HCT116 (cell line): ENCODE measurements around the gene AFP. TPM values are rescaled to one million over a fixed set of nuclear protein-coding genes. Genes with fewer than 3 reads are reported as not detected.

ENCODE experiments used
- ATAC-seq: fragments of 200-7000 bp; cut with Tn5 transposase; 2 replicates; pipeline ENCODE4 v1.9.1; 2020; ENCODE audit warnings: mild to moderate bottlenecking, moderate library complexity
- BruUV-seq: library from RNA; stranded (reverse); fragments of 400-500 nt; replicated peaks from 2 replicates; lab custom pipeline; 2021; lab: Mats Ljungman, UMichigan
- CTCF ChIA-PET: fragments of 300-600 bp; sonication (Branson Sonifier 250); formaldehyde crosslinking; loops from one replicate; lab custom pipeline; 2021; ENCODE audit warnings: antibody characterized with exemption; lab: Charles Lee
- POLR2A ChIA-PET: fragments of 300-600, 350-600 bp; sonication (Branson Sonifier 250); formaldehyde crosslinking; loops from one replicate; lab custom pipeline; 2021; ENCODE audit warnings: antibody characterized with exemption; lab: Charles Lee
- RAD21 ChIA-PET, 2 experiments: fragments of 300-600 bp; sonication (Branson Sonifier 250); formaldehyde crosslinking; loops; one replicate each; lab custom pipeline; 2023; ENCODE audit warnings: low total read pairs in 2 of 2; ENCODE audit not compliant: uncharacterized antibody in 2 of 2, unreplicated experiment in 2 of 2, low non-redundant PET in 1 of 2; lab: Charles Lee
- DNase-seq: peaks from one replicate; pipeline ENCODE4 v3.0.0-alpha.2; 2010; ENCODE audit warnings: low read depth, low spot score
- H2AFZ ChIP-seq: fragments of 200-600 bp; shearing (Covaris generic), sonication (generic); 2 replicates; pipeline ENCODE4 v1.6.1; 2017; ENCODE audit warnings: low read depth, mixed run types, mixed read lengths, antibody characterized with exemption, low read length; ENCODE audit not compliant: poor library complexity, severe bottlenecking
- H3K27ac ChIP-seq: 2 replicates; pipeline ENCODE4 v1.5.1; 2012; ENCODE audit warnings: low read depth, low read length
- H3K27me3 ChIP-seq: fragments of 200-600 bp; sonication (generic); 2 replicates; pipeline ENCODE4 v1.6.1; 2016; ENCODE audit warnings: mixed run types, low read length, mixed read lengths; ENCODE audit not compliant: insufficient read depth
- H3K36me3 ChIP-seq, 2 experiments: fragments of 200-500 bp in 1 of 2; fragments of 200-600 bp in 1 of 2; sonication (Bioruptor generic) in 1 of 2; sonication (generic) in 1 of 2; 2 replicates each; pipeline versions ENCODE4 v1.5.1 to v1.6.1; 2014 to 2016; ENCODE audit warnings: low read length in 2 of 2, inconsistent platforms in 1 of 2, mixed read lengths in 1 of 2, mixed run types in 1 of 2; ENCODE audit not compliant: insufficient read depth in 2 of 2, control insufficient read depth in 1 of 2
- H3K4me1 ChIP-seq, 2 experiments: fragments of 200-600 bp in 1 of 2; sonication (generic) in 1 of 2; 2 replicates each; pipeline versions ENCODE4 v1.5.1 to v1.6.1; 2012 to 2017; ENCODE audit warnings: low read length in 2 of 2, inconsistent platforms in 1 of 2, mild to moderate bottlenecking in 1 of 2, mixed read lengths in 1 of 2, mixed run types in 1 of 2, moderate library complexity in 1 of 2; ENCODE audit not compliant: insufficient read depth in 2 of 2, control insufficient read depth in 1 of 2
- H3K4me2 ChIP-seq: fragments of 200-600 bp; sonication (generic); 2 replicates; pipeline ENCODE4 v1.6.1; 2017; ENCODE audit warnings: mixed run types, low read length, mixed read lengths
- H3K4me3 ChIP-seq, 2 experiments: fragments of 200-600 bp in 1 of 2; sonication (generic) in 1 of 2; replicated peaks in 1 of 2; 2 replicates each; pipeline ENCODE4 v1.5.1; 2011 to 2016; ENCODE audit warnings: low read length in 2 of 2, control low read depth in 1 of 2, low read depth in 1 of 2, mild to moderate bottlenecking in 1 of 2, mixed read lengths in 1 of 2, mixed run types in 1 of 2
- H3K79me2 ChIP-seq: fragments of 200-600 bp; sonication (generic); 2 replicates; pipeline ENCODE4 v1.6.1; 2017; ENCODE audit warnings: mild to moderate bottlenecking, mixed run types, low read length, moderate library complexity, mixed read lengths; ENCODE audit not compliant: insufficient read depth
- H3K9ac ChIP-seq: fragments of 200-600 bp; sonication (generic); 2 replicates; pipeline ENCODE4 v1.6.1; 2016; ENCODE audit warnings: low read length, mixed read lengths
- H3K9me2 ChIP-seq: fragments of 200-600 bp; sonication (generic), shearing (Covaris generic); 2 replicates; pipeline ENCODE4 v1.6.1; 2017; ENCODE audit warnings: mixed run types, mild to moderate bottlenecking, moderate library complexity; ENCODE audit not compliant: insufficient read depth
- H3K9me3 ChIP-seq, 2 experiments: fragments of 200-500 bp in 1 of 2; fragments of 200-600 bp in 1 of 2; sonication (Bioruptor generic) in 1 of 2; sonication (generic) in 1 of 2; 2 replicates each; pipeline ENCODE4 v1.6.1; 2014 to 2017; ENCODE audit warnings: low read length in 2 of 2, mixed read lengths in 2 of 2, inconsistent platforms in 1 of 2, low read depth in 1 of 2, mild to moderate bottlenecking in 1 of 2, mixed run types in 1 of 2, moderate library complexity in 1 of 2; ENCODE audit not compliant: control insufficient read depth in 1 of 2, insufficient read depth in 1 of 2
- H4K20me1 ChIP-seq: fragments of 200-600 bp; sonication (generic), shearing (Covaris generic); 2 replicates; pipeline ENCODE4 v1.6.1; 2017; ENCODE audit warnings: mixed run types, mild to moderate bottlenecking, moderate library complexity; ENCODE audit not compliant: insufficient read depth
- CBX3 ChIP-seq: IDR thresholded peaks from 2 replicates; pipeline ENCODE4 v1.6.1; 2012; ENCODE audit warnings: low read depth
- CEBPB ChIP-seq: IDR thresholded peaks from 2 replicates; pipeline ENCODE4 v1.6.1; 2012; ENCODE audit warnings: low read depth
- EGR1 ChIP-seq: IDR thresholded peaks from 2 replicates; pipeline ENCODE4 v1.6.1; 2012; ENCODE audit warnings: low read depth
- ELF1 ChIP-seq: IDR thresholded peaks from 2 replicates; pipeline ENCODE4 v1.6.1; 2012; ENCODE audit warnings: low read depth, borderline replicate concordance
- EZH2 ChIP-seq: fragments of 200-600 bp; sonication (generic); IDR thresholded peaks from 2 replicates; pipeline ENCODE4 v1.6.1; 2017; ENCODE audit warnings: antibody characterized with exemption, mixed run types
- EZH2phosphoT487 ChIP-seq: fragments of 200-600 bp; IDR thresholded peaks from 2 replicates; pipeline ENCODE4 v1.6.1; 2018; ENCODE audit warnings: antibody characterized with exemption, borderline replicate concordance
- FOSL1 ChIP-seq: IDR thresholded peaks from 2 replicates; pipeline ENCODE4 v1.6.1; 2012; ENCODE audit warnings: low read depth
- JUND ChIP-seq: IDR thresholded peaks from 2 replicates; pipeline ENCODE4 v1.6.1; 2012
- POLR2A ChIP-seq: IDR thresholded peaks from 2 replicates; pipeline ENCODE4 v1.7.0; 2011; ENCODE audit warnings: borderline replicate concordance; ENCODE audit not compliant: insufficient read depth, insufficient read length; ENCODE audit errors: extremely low read depth
- POLR2AphosphoS5 ChIP-seq: IDR thresholded peaks from 2 replicates; pipeline ENCODE4 v1.6.1; 2011; ENCODE audit warnings: mild to moderate bottlenecking, low read depth, low read length, moderate library complexity
- RAD21 ChIP-seq: IDR thresholded peaks from 2 replicates; pipeline ENCODE4 v1.6.1; 2012; ENCODE audit warnings: low read depth, mild to moderate bottlenecking
- SIN3A ChIP-seq: IDR thresholded peaks from 2 replicates; pipeline ENCODE4 v1.6.1; 2012; ENCODE audit warnings: low read depth
- SP1 ChIP-seq: IDR thresholded peaks from 2 replicates; pipeline ENCODE4 v1.6.1; 2012; ENCODE audit warnings: low read depth
- SRF ChIP-seq: IDR thresholded peaks from 2 replicates; pipeline ENCODE4 v1.6.1; 2012; ENCODE audit warnings: low read depth
- TCF7L2 ChIP-seq: IDR thresholded peaks from 2 replicates; pipeline ENCODE4 v1.7.0; 2011; ENCODE audit warnings: borderline replicate concordance, inconsistent platforms; ENCODE audit not compliant: insufficient read depth, insufficient read length; ENCODE audit errors: extremely low read depth
- YY1 ChIP-seq: IDR thresholded peaks from 2 replicates; pipeline ENCODE4 v1.6.1; 2011; ENCODE audit warnings: low read length, low read depth, moderate library complexity, mild to moderate bottlenecking; ENCODE audit not compliant: insufficient replicate concordance; ENCODE audit errors: extremely low read depth
- ZFX ChIP-seq: fragments of 450-650 bp; IDR thresholded peaks from 2 replicates; pipeline ENCODE4 v1.6.1; 2017
- ZNF274 ChIP-seq: fragments of 200-500 bp; sonication (Bioruptor generic); IDR thresholded peaks from 2 replicates; pipeline ENCODE4 v1.6.1; 2014; ENCODE audit warnings: mild to moderate bottlenecking, low read depth, low read length, inconsistent platforms
- intact Hi-C: fragments of 100-400 bp; cut with micrococcal nuclease; formaldehyde crosslinking; loops from 2 replicates; pipeline ENCODE4 v1.10.0; 2022
- total RNA-seq: library from RNA; stranded (reverse); gene quantifications from one replicate; pipeline ENCODE4 v1.2.1, GENCODE V29; 2021; ENCODE audit not compliant: unreplicated experiment
- TF ChIP-seq, protein P1 (sequence below): IDR thresholded peaks from 2 replicates; pipeline ENCODE4 v1.6.1; 2011; ENCODE audit warnings: mild to moderate bottlenecking, low read length, moderate library complexity; ENCODE audit not compliant: insufficient replicate concordance; ENCODE audit errors: extremely low read depth
- TF ChIP-seq, protein P2 (sequence below), 3 experiments: fragments of 200-600 bp in 1 of 3; sonication (generic) in 1 of 3; IDR thresholded peaks in 2 of 3; conservative IDR thresholded peaks in 1 of 3; 2 replicates each; pipeline ENCODE4 v1.5.1; 2012 to 2017; ENCODE audit warnings: low read depth in 2 of 3, low read length in 2 of 3, antibody characterized with exemption in 1 of 3, borderline replicate concordance in 1 of 3, control low read depth in 1 of 3, mild to moderate bottlenecking in 1 of 3, mixed read lengths in 1 of 3, mixed run types in 1 of 3, moderate library complexity in 1 of 3; ENCODE audit not compliant: insufficient read depth in 1 of 3

Gene AFP
- total RNA-seq, 1 experiment from 2014 or later, result 1.6 TPM

DNA sequence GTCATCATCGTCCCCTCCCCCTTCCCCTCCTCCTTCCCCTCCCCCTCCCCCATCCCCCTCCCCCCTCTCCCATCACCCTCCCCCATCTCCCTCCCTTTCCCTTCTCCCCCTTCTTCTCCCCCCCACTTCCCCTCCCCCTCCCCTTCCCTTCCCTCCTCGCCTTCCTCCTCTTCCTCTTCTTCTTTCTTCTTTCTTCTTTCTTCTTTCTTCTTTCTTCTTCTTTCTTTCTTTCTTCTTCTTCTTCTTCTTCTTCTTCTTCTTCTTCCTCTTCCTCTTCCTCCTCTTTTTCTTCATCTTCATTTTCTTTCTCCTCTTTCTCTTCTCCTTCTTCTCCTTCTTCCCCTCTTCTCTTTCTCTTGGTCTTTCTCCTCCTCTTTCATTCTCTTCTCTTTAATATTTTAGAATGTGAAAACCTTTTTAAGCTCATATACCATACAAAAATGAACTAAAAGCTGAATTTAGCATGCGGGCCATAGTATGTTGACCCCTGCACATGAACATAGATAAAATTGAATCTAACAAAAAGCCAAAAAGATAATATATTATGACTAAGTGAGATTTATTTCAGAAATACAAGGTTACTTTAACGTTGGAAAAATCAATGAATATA is 25.0 kb downstream of the AFP start:
- no peak for TF ChIP-seq RAD21
- no peak for TF ChIP-seq YY1
- no peak for TF ChIP-seq JUND
- no peak for TF ChIP-seq CEBPB
- no peak for TF ChIP-seq SP1
- TF ChIP-seq, protein P1, sequence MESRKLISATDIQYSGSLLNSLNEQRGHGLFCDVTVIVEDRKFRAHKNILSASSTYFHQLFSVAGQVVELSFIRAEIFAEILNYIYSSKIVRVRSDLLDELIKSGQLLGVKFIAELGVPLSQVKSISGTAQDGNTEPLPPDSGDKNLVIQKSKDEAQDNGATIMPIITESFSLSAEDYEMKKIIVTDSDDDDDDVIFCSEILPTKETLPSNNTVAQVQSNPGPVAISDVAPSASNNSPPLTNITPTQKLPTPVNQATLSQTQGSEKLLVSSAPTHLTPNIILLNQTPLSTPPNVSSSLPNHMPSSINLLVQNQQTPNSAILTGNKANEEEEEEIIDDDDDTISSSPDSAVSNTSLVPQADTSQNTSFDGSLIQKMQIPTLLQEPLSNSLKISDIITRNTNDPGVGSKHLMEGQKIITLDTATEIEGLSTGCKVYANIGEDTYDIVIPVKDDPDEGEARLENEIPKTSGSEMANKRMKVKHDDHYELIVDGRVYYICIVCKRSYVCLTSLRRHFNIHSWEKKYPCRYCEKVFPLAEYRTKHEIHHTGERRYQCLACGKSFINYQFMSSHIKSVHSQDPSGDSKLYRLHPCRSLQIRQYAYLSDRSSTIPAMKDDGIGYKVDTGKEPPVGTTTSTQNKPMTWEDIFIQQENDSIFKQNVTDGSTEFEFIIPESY, result no peak
- TF ChIP-seq POLR2AphosphoS5, result no peak
- no peak for TF ChIP-seq EGR1
- TF ChIP-seq ELF1, result no peak
- no peak for TF ChIP-seq ZNF274
- no peak for TF ChIP-seq FOSL1
- TF ChIP-seq, protein P2, sequence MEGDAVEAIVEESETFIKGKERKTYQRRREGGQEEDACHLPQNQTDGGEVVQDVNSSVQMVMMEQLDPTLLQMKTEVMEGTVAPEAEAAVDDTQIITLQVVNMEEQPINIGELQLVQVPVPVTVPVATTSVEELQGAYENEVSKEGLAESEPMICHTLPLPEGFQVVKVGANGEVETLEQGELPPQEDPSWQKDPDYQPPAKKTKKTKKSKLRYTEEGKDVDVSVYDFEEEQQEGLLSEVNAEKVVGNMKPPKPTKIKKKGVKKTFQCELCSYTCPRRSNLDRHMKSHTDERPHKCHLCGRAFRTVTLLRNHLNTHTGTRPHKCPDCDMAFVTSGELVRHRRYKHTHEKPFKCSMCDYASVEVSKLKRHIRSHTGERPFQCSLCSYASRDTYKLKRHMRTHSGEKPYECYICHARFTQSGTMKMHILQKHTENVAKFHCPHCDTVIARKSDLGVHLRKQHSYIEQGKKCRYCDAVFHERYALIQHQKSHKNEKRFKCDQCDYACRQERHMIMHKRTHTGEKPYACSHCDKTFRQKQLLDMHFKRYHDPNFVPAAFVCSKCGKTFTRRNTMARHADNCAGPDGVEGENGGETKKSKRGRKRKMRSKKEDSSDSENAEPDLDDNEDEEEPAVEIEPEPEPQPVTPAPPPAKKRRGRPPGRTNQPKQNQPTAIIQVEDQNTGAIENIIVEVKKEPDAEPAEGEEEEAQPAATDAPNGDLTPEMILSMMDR (IDR thresholded peaks at IDR 0.05 in 2 of 3, conservative IDR thresholded peaks at IDR 0.05 in 1 of 3; ENCODE audit: borderline replicate concordance in 1 of 3, insufficient read depth in 1 of 3, low read depth in 2 of 3, low read length in 2 of 3), result no peak
- TF ChIP-seq EZH2phosphoT487, result no peak
- no peak for TF ChIP-seq SIN3A
- TF ChIP-seq SRF, result no peak
- TF ChIP-seq CBX3, result no peak
- TF ChIP-seq ZFX, result no peak
- TF ChIP-seq TCF7L2, result no peak
- no peak for TF ChIP-seq EZH2
- TF ChIP-seq POLR2A, result no peak
- ChIA-PET CTCF (no interaction called here), POLR2A (no interaction called here), RAD21 (no interaction called here)
- Histone ChIP-seq H3K27ac (no peak overlapping the region), H3K9me3 (no peaks in the 10 kb centered on the region), H3K27me3 (no peaks in the 10 kb centered on the region), H3K4me1 (no peaks in the 10 kb centered on the region), H3K9me2 (no peaks in the 10 kb centered on the region), H3K4me3 (no peak overlapping the region), H2AFZ (no peak overlapping the region), H3K79me2 (no peaks in the 10 kb centered on the region), H3K9ac (no peak overlapping the region), H3K4me2 (no peak overlapping the region), H3K36me3 (no peaks in the 10 kb centered on the region), H4K20me1 (no peaks in the 10 kb centered on the region)
- intact Hi-C loops, result no loop called here
- BruUV-seq, result no TSS peak
- DNase-seq, result no peak
- no peak for ATAC-seq
